Activated naive CD4-positive, alpha-beta T cell treated with anti-CD3 and anti-CD28 coated beads, Interleukin-2, amount 10 ng/mL, durations not matched to agents 7 days and 5 days (primary cell): ENCODE results near the gene CTXN2.

Experiments used
- CTCF ChIA-PET: fragments of 350-600 bp; sonication (Branson Sonifier 250); formaldehyde crosslinking; loops from one replicate; lab custom pipeline; 2021; ENCODE audit warnings: antibody characterized with exemption; lab: Charles Lee
- DNase-seq: peaks from one replicate; pipeline ENCODE4 v3.0.0-alpha.2; 2020
- H3K27ac Mint-ChIP-seq: one replicate; pipeline ENCODE4 v1.8.0; 2021; ENCODE audit warnings: mild to moderate bottlenecking, moderate library complexity, mixed read lengths
- H3K27me3 Mint-ChIP-seq: one replicate; pipeline ENCODE4 v1.8.0; 2021; ENCODE audit warnings: mild to moderate bottlenecking, mixed read lengths
- H3K36me3 Mint-ChIP-seq: one replicate; pipeline ENCODE4 v1.8.0; 2021; ENCODE audit warnings: mixed read lengths
- H3K4me1 Mint-ChIP-seq: one replicate; pipeline ENCODE4 v1.8.0; 2021; ENCODE audit warnings: mixed read lengths
- H3K4me3 Mint-ChIP-seq: one replicate; pipeline ENCODE4 v1.8.0; 2021; ENCODE audit warnings: mild to moderate bottlenecking, moderate library complexity, mixed read lengths
- H3K9me3 Mint-ChIP-seq: one replicate; pipeline ENCODE4 v1.8.0; 2021; ENCODE audit warnings: mixed read lengths

CTXN2 gene

GRCh38 chr15:48191574-48192225, at the start of gene CTXN2:
Gene CTXN2, plus strand, starts transcription at chr15:48191665. Its CDS starts 9,636 bp downstream, at chr15:48201301.
- Mint-ChIP-seq H3K4me1 (peaks cover 4% of the 10 kb centered on the region), H3K27me3 (peaks cover 16% of the 10 kb centered on the region), H3K27ac (no peak within 1 kb of the TSS), H3K36me3 (no peaks in the 10 kb centered on the region), H3K9me3 (no peaks in the 10 kb centered on the region), H3K4me3 (no peak within 1 kb of the TSS)
- no peak for DNase-seq
- CTCF ChIA-PET, result no interaction called here

GRCh38 chr15:48143856-48144255, 47.6 kb upstream of the CTXN2 start:
- peaks cover 3% of the 10 kb centered on the region for H3K4me1 Mint-ChIP-seq
- no peaks in the 10 kb centered on the region for H3K9me3 Mint-ChIP-seq
- H3K27me3 Mint-ChIP-seq, result no peaks in the 10 kb centered on the region
- H3K36me3 Mint-ChIP-seq, result peaks cover 9% of the 10 kb centered on the region
- DNase-seq, result no peak
- H3K4me3 Mint-ChIP-seq, result no peak overlapping the region
- CTCF ChIA-PET, result no interaction called here
- no peak overlapping the region for H3K27ac Mint-ChIP-seq

- Mint-ChIP-seq H3K9me3 (no peaks in the 10 kb centered on the region), H3K27ac (no peak overlapping the region), H3K4me1 (peaks cover 3% of the 10 kb centered on the region), H3K36me3 (peaks cover 11% of the 10 kb centered on the region), H3K27me3 (no peaks in the 10 kb centered on the region), H3K4me3 (no peak overlapping the region)
- DNase-seq, result no peak
- CTCF ChIA-PET, result no interaction called here
Observed at GRCh38 chr15:48144889-48145288, 46.6 kb upstream of the CTXN2 start.

- Mint-ChIP-seq H3K36me3 (peaks cover 11% of the 10 kb centered on the region), H3K27ac (no peak overlapping the region), H3K4me3 (no peak overlapping the region), H3K9me3 (no peaks in the 10 kb centered on the region), H3K4me1 (peaks cover 3% of the 10 kb centered on the region), H3K27me3 (no peaks in the 10 kb centered on the region)
- DNase-seq, result no peak
- CTCF ChIA-PET, result no interaction called here
Observed at GRCh38 chr15:48145923-48146322, 45.5 kb upstream of the CTXN2 start.

GRCh38 chr15:48147358-48147757, 44.1 kb upstream of the CTXN2 start:
- Mint-ChIP-seq H3K4me1 (peaks cover 3% of the 10 kb centered on the region), H3K9me3 (no peaks in the 10 kb centered on the region), H3K36me3 (peaks cover 15% of the 10 kb centered on the region), H3K4me3 (no peak overlapping the region), H3K27ac (no peak overlapping the region), H3K27me3 (no peaks in the 10 kb centered on the region)
- no peak for DNase-seq
- CTCF ChIA-PET, result no interaction called here

GRCh38 chr15:48149858-48150257, 41.6 kb upstream of the CTXN2 start:
- no peaks in the 10 kb centered on the region for H3K9me3 Mint-ChIP-seq
- DNase-seq, result no peak
- no peak overlapping the region for H3K27ac Mint-ChIP-seq
- H3K4me3 Mint-ChIP-seq, result no peak overlapping the region
- no peaks in the 10 kb centered on the region for H3K27me3 Mint-ChIP-seq
- H3K4me1 Mint-ChIP-seq, result peaks cover 2% of the 10 kb centered on the region
- CTCF ChIA-PET, result interaction anchor here (0.6 kb wide), 1 partner anchor 37 kb away, joined by 3 read pairs; no protein-coding TSS in a partner anchor
- H3K36me3 Mint-ChIP-seq, result peaks cover 20% of the 10 kb centered on the region

- peaks cover 17% of the 10 kb centered on the region for H3K36me3 Mint-ChIP-seq
- no peak overlapping the region for H3K27ac Mint-ChIP-seq
- CTCF ChIA-PET, result no interaction called here
- no peak overlapping the region for H3K4me3 Mint-ChIP-seq
- H3K27me3 Mint-ChIP-seq, result no peaks in the 10 kb centered on the region
- H3K9me3 Mint-ChIP-seq, result no peaks in the 10 kb centered on the region
- no peak for DNase-seq
- H3K4me1 Mint-ChIP-seq, result no peaks in the 10 kb centered on the region
Observed at GRCh38 chr15:48153526-48153925, 37.9 kb upstream of the CTXN2 start.

GRCh38 chr15:48168616-48169015, 22.8 kb upstream of the CTXN2 start:
- Mint-ChIP-seq H3K27me3 (no peaks in the 10 kb centered on the region), H3K9me3 (peaks cover 3% of the 10 kb centered on the region), H3K4me1 (no peaks in the 10 kb centered on the region), H3K4me3 (no peak overlapping the region), H3K36me3 (peaks cover 21% of the 10 kb centered on the region), H3K27ac (no peak overlapping the region)
- DNase-seq, result no peak
- CTCF ChIA-PET, result no interaction called here

- H3K27me3 Mint-ChIP-seq, result no peaks in the 10 kb centered on the region
- peaks cover 3% of the 10 kb centered on the region for H3K9me3 Mint-ChIP-seq
- CTCF ChIA-PET, result no interaction called here
- DNase-seq, result no peak
- peaks cover 2% of the 10 kb centered on the region for H3K4me1 Mint-ChIP-seq
- peaks cover 20% of the 10 kb centered on the region for H3K36me3 Mint-ChIP-seq
- H3K27ac Mint-ChIP-seq, result no peak overlapping the region
- no peak overlapping the region for H3K4me3 Mint-ChIP-seq
Observed at GRCh38 chr15:48170981-48171380, 20.5 kb upstream of the CTXN2 start.

- H3K36me3 Mint-ChIP-seq, result peaks cover 10% of the 10 kb centered on the region
- peaks cover 12% of the 10 kb centered on the region for H3K27me3 Mint-ChIP-seq
Observed at GRCh38 chr15:48175126-48175525, 16.3 kb upstream of the CTXN2 start.

GRCh38 chr15:48176112-48176511, 15.4 kb upstream of the CTXN2 start:
- Mint-ChIP-seq H3K9me3 (peaks cover 3% of the 10 kb centered on the region), H3K27ac (no peak overlapping the region), H3K4me1 (peaks cover 18% of the 10 kb centered on the region), H3K36me3 (peaks cover 10% of the 10 kb centered on the region), H3K27me3 (peaks cover 12% of the 10 kb centered on the region), H3K4me3 (no peak overlapping the region)
- CTCF ChIA-PET, result no interaction called here
- DNase-seq, result no peak

More at GRCh38 chr15:48175126-48175525, 16.3 kb upstream of the CTXN2 start:
- no peak overlapping the region for H3K4me3 Mint-ChIP-seq
- H3K4me1 Mint-ChIP-seq, result peaks cover 18% of the 10 kb centered on the region
- peaks cover 3% of the 10 kb centered on the region for H3K9me3 Mint-ChIP-seq
- CTCF ChIA-PET, result no interaction called here
- no peak for DNase-seq
- no peak overlapping the region for H3K27ac Mint-ChIP-seq

- peaks cover 18% of the 10 kb centered on the region for H3K4me1 Mint-ChIP-seq
- no peak for DNase-seq
Observed at GRCh38 chr15:48176957-48177356, 14.5 kb upstream of the CTXN2 start.

GRCh38 chr15:48177383-48177765, 14.1 kb upstream of the CTXN2 start:
- peak overlapping the region; percentile 89 for H3K27ac Mint-ChIP-seq

More at GRCh38 chr15:48176957-48177356, 14.5 kb upstream of the CTXN2 start:
- H3K4me3 Mint-ChIP-seq, result peak overlapping the region; percentile 89
- H3K9me3 Mint-ChIP-seq, result peaks cover 3% of the 10 kb centered on the region
- peaks cover 10% of the 10 kb centered on the region for H3K36me3 Mint-ChIP-seq
- no peak overlapping the region for H3K27ac Mint-ChIP-seq
- CTCF ChIA-PET, result interaction anchor here (1.2 kb wide), 1 partner anchor 18 kb away, joined by 3 read pairs; no protein-coding TSS in a partner anchor
- peaks cover 14% of the 10 kb centered on the region for H3K27me3 Mint-ChIP-seq

GRCh38 chr15:48177766-48178647, 13.5 kb upstream of the CTXN2 start, which contains the start of gene MYEF2:
Gene MYEF2, minus strand, starts transcription at chr15:48178295. Its CDS starts 58 bp downstream, at chr15:48178237.
- Mint-ChIP-seq H3K9me3 (peaks cover 3% of the 10 kb centered on the region), H3K4me3 (peak within 1 kb of the TSS; percentile 89), H3K4me1 (peaks cover 18% of the 10 kb centered on the region), H3K27ac (peak within 1 kb of the TSS; percentile 89), H3K27me3 (peaks cover 17% of the 10 kb centered on the region), H3K36me3 (peaks cover 7% of the 10 kb centered on the region)
- DNase-seq, result peak; percentile 83
- CTCF ChIA-PET, result interaction anchor here (1.2 kb wide), 1 partner anchor 19 kb away, joined by 3 read pairs; no protein-coding TSS in a partner anchor

More at GRCh38 chr15:48177383-48177765, 14.1 kb upstream of the CTXN2 start:
- H3K36me3 Mint-ChIP-seq, result peaks cover 10% of the 10 kb centered on the region
- peak overlapping the region; percentile 89 for H3K4me3 Mint-ChIP-seq
- peaks cover 18% of the 10 kb centered on the region for H3K4me1 Mint-ChIP-seq
- CTCF ChIA-PET, result interaction anchor here (1.2 kb wide), 1 partner anchor 18 kb away, joined by 3 read pairs; no protein-coding TSS in a partner anchor
- H3K27me3 Mint-ChIP-seq, result peaks cover 17% of the 10 kb centered on the region
- peaks cover 3% of the 10 kb centered on the region for H3K9me3 Mint-ChIP-seq
- DNase-seq, result no peak
